GM12865 (cell line): Measurements from ENCODE around the gene E2F7.

ENCODE experiments used
- DNase-seq: peaks from one replicate; pipeline ENCODE4 v3.0.0; 2010; ENCODE audit warnings: low read depth
- H3K4me3 ChIP-seq: 2 replicates; pipeline ENCODE4 v1.5.1; 2011; ENCODE audit warnings: mild to moderate bottlenecking, low read depth, low read length, control low read depth
- CTCF ChIP-seq: IDR thresholded peaks from 2 replicates; pipeline ENCODE4 v1.5.1; 2011; ENCODE audit warnings: low read length, control low read depth, low read depth, inconsistent platforms; ENCODE audit not compliant: insufficient read depth; ENCODE audit errors: missing control alignments

E2F7 gene

GRCh38 chr12:77007476-77007875 is 57.9 kb downstream of the E2F7 start:
- no peak for DNase-seq
- no peak overlapping the region for H3K4me3 ChIP-seq
- no peak for TF ChIP-seq CTCF

- TF ChIP-seq CTCF = no peak
- no peak overlapping the region for H3K4me3 ChIP-seq
- DNase-seq = no peak
Observed at GRCh38 chr12:77005611-77006098, 59.7 kb downstream of the E2F7 start.

- TF ChIP-seq CTCF = no peak
- H3K4me3 ChIP-seq = no peak overlapping the region
- no peak for DNase-seq
Observed at GRCh38 chr12:77003914-77004313, 61.5 kb downstream of the E2F7 start.

- TF ChIP-seq CTCF = no peak
- H3K4me3 ChIP-seq = no peak overlapping the region
- no peak for DNase-seq
Observed at GRCh38 chr12:77003246-77003645, 62.1 kb downstream of the E2F7 start.

GRCh38 chr12:77002382-77002781 is 63.0 kb downstream of the E2F7 start:
- H3K4me3 ChIP-seq = no peak overlapping the region
- no peak for TF ChIP-seq CTCF
- DNase-seq = no peak

GRCh38 chr12:77001276-77001675 is 64.1 kb downstream of the E2F7 start:
- TF ChIP-seq CTCF = no peak
- DNase-seq = no peak
- no peak overlapping the region for H3K4me3 ChIP-seq

GRCh38 chr12:76998908-76999556 is 66.3 kb downstream of the E2F7 start:
- no peak for DNase-seq
- H3K4me3 ChIP-seq = no peak overlapping the region
- no peak for TF ChIP-seq CTCF
